HUES6 (cell line): ENCODE data around the gene ARHGEF17.
A peak's percentile ranks its signal among the peaks of the same experiment; 100 is the strongest.

Experiments used
- H3K27ac ChIP-seq: 2 replicates; pipeline ENCODE4 v1.7.0; 2013; ENCODE audit warnings: low read depth, mild to moderate bottlenecking, low read length, inconsistent platforms
- H3K27me3 ChIP-seq: 2 replicates; pipeline ENCODE4 v1.6.1; 2013; ENCODE audit warnings: low read length; ENCODE audit not compliant: control insufficient read depth, insufficient read depth
- H3K36me3 ChIP-seq: 2 replicates; pipeline ENCODE4 v1.6.1; 2013; ENCODE audit warnings: low read length; ENCODE audit not compliant: control insufficient read depth, insufficient read depth
- H3K4me1 ChIP-seq: 2 replicates; pipeline ENCODE4 v1.6.1; 2013; ENCODE audit warnings: low read length; ENCODE audit not compliant: control insufficient read depth, insufficient read depth
- H3K4me3 ChIP-seq: 2 replicates; pipeline ENCODE4 v1.5.1; 2013; ENCODE audit warnings: low read depth, low read length
- H3K9ac ChIP-seq: one replicate; pipeline ENCODE4 v1.6.1; 2013; ENCODE audit warnings: mild to moderate bottlenecking, low read length
- H3K9me3 ChIP-seq: 2 replicates; pipeline ENCODE4 v1.6.1; 2013; ENCODE audit warnings: low read depth, low read length; ENCODE audit not compliant: control insufficient read depth, insufficient read depth

Gene ARHGEF17

GRCh38 chr11:73338279-73338678 is 30.2 kb downstream of the ARHGEF17 start:
- H3K9ac ChIP-seq = no peak overlapping the region
- H3K4me3 ChIP-seq = no peak overlapping the region
- no peaks in the 10 kb centered on the region for H3K9me3 ChIP-seq
- H3K27me3 ChIP-seq = peaks cover 35% of the 10 kb centered on the region
- peaks cover 37% of the 10 kb centered on the region for H3K4me1 ChIP-seq
- H3K36me3 ChIP-seq = no peaks in the 10 kb centered on the region
- H3K27ac ChIP-seq = no peak overlapping the region

GRCh38 chr11:73340164-73340563 is 32.1 kb downstream of the ARHGEF17 start:
- Histone ChIP-seq H3K4me1 (peaks cover 23% of the 10 kb centered on the region), H3K27ac (no peak overlapping the region), H3K4me3 (no peak overlapping the region), H3K27me3 (peaks cover 23% of the 10 kb centered on the region), H3K9ac (no peak overlapping the region), H3K9me3 (no peaks in the 10 kb centered on the region), H3K36me3 (no peaks in the 10 kb centered on the region)

- Histone ChIP-seq H3K36me3 (no peaks in the 10 kb centered on the region), H3K9ac (peak overlapping the region; percentile 21), H3K9me3 (no peaks in the 10 kb centered on the region), H3K4me1 (peaks cover 21% of the 10 kb centered on the region), H3K4me3 (peak overlapping the region; percentile 46), H3K27ac (no peak overlapping the region), H3K27me3 (peaks cover 24% of the 10 kb centered on the region)
Observed at GRCh38 chr11:73342633-73343032, 34.6 kb downstream of the ARHGEF17 start.

GRCh38 chr11:73343076-73343873 is 35.2 kb downstream of the ARHGEF17 start:
- H3K9ac ChIP-seq = no peak overlapping the region
- H3K4me1 ChIP-seq = peaks cover 21% of the 10 kb centered on the region
- no peaks in the 10 kb centered on the region for H3K36me3 ChIP-seq
- H3K9me3 ChIP-seq = no peaks in the 10 kb centered on the region
- H3K27me3 ChIP-seq = peaks cover 24% of the 10 kb centered on the region
- H3K27ac ChIP-seq = no peak overlapping the region
- peak overlapping the region; percentile 40 for H3K4me3 ChIP-seq

- peaks cover 24% of the 10 kb centered on the region for H3K27me3 ChIP-seq
- no peak overlapping the region for H3K27ac ChIP-seq
- H3K4me3 ChIP-seq = no peak overlapping the region
- H3K4me1 ChIP-seq = peaks cover 21% of the 10 kb centered on the region
- no peaks in the 10 kb centered on the region for H3K9me3 ChIP-seq
- no peak overlapping the region for H3K9ac ChIP-seq
- no peaks in the 10 kb centered on the region for H3K36me3 ChIP-seq
Observed at GRCh38 chr11:73344191-73344607, 36.1 kb downstream of the ARHGEF17 start.

- H3K27me3 ChIP-seq = peaks cover 24% of the 10 kb centered on the region
- no peaks in the 10 kb centered on the region for H3K9me3 ChIP-seq
- no peaks in the 10 kb centered on the region for H3K36me3 ChIP-seq
- H3K4me3 ChIP-seq = no peak overlapping the region
- H3K9ac ChIP-seq = no peak overlapping the region
- H3K27ac ChIP-seq = no peak overlapping the region
- peaks cover 10% of the 10 kb centered on the region for H3K4me1 ChIP-seq
Observed at GRCh38 chr11:73345481-73346160, 37.5 kb downstream of the ARHGEF17 start.

- Histone ChIP-seq H3K9ac (no peak overlapping the region), H3K4me3 (no peak overlapping the region), H3K4me1 (peaks cover 12% of the 10 kb centered on the region), H3K27me3 (peaks cover 24% of the 10 kb centered on the region), H3K9me3 (no peaks in the 10 kb centered on the region), H3K36me3 (no peaks in the 10 kb centered on the region), H3K27ac (no peak overlapping the region)
Observed at GRCh38 chr11:73346186-73346935, 38.3 kb downstream of the ARHGEF17 start.

- no peak overlapping the region for H3K4me3 ChIP-seq
- peaks cover 18% of the 10 kb centered on the region for H3K27me3 ChIP-seq
- H3K4me1 ChIP-seq = peaks cover 13% of the 10 kb centered on the region
- H3K27ac ChIP-seq = no peak overlapping the region
- H3K36me3 ChIP-seq = no peaks in the 10 kb centered on the region
- H3K9ac ChIP-seq = no peak overlapping the region
- no peaks in the 10 kb centered on the region for H3K9me3 ChIP-seq
Observed at GRCh38 chr11:73347067-73347466, 39.0 kb downstream of the ARHGEF17 start.

GRCh38 chr11:73348838-73349237 is 40.8 kb downstream of the ARHGEF17 start:
- Histone ChIP-seq H3K27me3 (peaks cover 4% of the 10 kb centered on the region; the same call in 1 of the 2 replicates), H3K36me3 (no peaks in the 10 kb centered on the region), H3K9ac (no peak overlapping the region), H3K9me3 (no peaks in the 10 kb centered on the region), H3K4me3 (no peak overlapping the region), H3K27ac (no peak overlapping the region), H3K4me1 (peaks cover 3% of the 10 kb centered on the region; the same call in 1 of the 2 replicates)

- H3K36me3 ChIP-seq = no peaks in the 10 kb centered on the region
- no peaks in the 10 kb centered on the region for H3K9me3 ChIP-seq
- H3K4me1 ChIP-seq = 0 out of 2 replicates have a peak, but pooled peaks cover 3% of the 10 kb centered on the region
- no peak overlapping the region for H3K27ac ChIP-seq
- no peak overlapping the region for H3K9ac ChIP-seq
- peaks cover 3% of the 10 kb centered on the region; the same call in 1 of the 2 replicates for H3K27me3 ChIP-seq
- H3K4me3 ChIP-seq = no peak overlapping the region
Observed at GRCh38 chr11:73349633-73350032, 41.6 kb downstream of the ARHGEF17 start.
